ENCODE measurements around the gene WLS.

DNA sequence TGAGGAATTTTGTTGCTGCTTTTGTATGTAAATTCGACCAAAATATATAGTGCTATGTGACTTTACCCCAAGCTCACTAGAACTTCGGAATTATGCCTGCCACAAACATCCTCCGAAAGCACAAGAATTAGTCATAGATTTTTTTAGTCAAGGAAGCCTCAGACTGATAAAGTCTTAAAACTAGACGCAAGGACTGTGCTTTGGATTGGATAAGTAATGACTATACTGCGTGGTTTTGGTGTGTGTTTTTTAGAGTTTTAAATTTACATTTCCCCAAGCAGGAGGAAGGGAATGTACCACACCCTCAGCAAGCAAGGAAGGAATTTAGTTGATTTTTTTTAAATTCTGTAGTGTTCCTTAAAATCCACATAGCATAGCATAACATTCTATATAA, 10.3 kb downstream of the WLS start:
- TF ChIP-seq POLR2A (IDR thresholded peaks at IDR 0.05; ENCODE audit: low read length) (no peak), GATA1 (IDR thresholded peaks at IDR 0.05; ENCODE audit: low read depth, low read length) (no peak)
